Ovary (tissue), 3 donors: ENCODE results near the gene SIRT1.

ENCODE experiments used
- CTCF ChIP-seq, 3 donors: fragments of 450-650 bp in 2 of 3; fragments of 200-600 bp in 1 of 3; IDR thresholded peaks; one replicate each; pipeline versions ENCODE4 v1.5.1 to v1.8.0; 2016 to 2022; ENCODE audit warnings: antibody characterized with exemption in 3 of 3, mild to moderate bottlenecking in 1 of 3
- EP300 ChIP-seq: sonication (generic); formaldehyde crosslinking; IDR thresholded peaks from one replicate; pipeline ENCODE4 v1.6.1; 2017; ENCODE audit warnings: antibody characterized with exemption
- POLR2A ChIP-seq: fragments of 450-650 bp; IDR thresholded peaks from one replicate; pipeline ENCODE4 v1.6.1; 2017; ENCODE audit warnings: antibody characterized with exemption, mild to moderate bottlenecking, moderate library complexity
- donor health status: DM: no; HTN: no; CAD: no.

- TF ChIP-seq CTCF (IDR thresholded peaks at IDR 0.05) (no peak), POLR2A (no peak), EP300 (no peak)
These were observed 25.5 kb upstream of the SIRT1 start for GRCh38 chr10:67858971-67859370.
